ENCODE measurements around the gene ADAM17.
"Not testable (repeated sequence)": the region's sequence is repeated elsewhere in the genome, so short reads cannot be mapped to it uniquely, and the experiment has no call there.

ADAM17 gene

GRCh38 chr2:9590641-9591040 lies 35.0 kb upstream of the ADAM17 start:
- H3K4me3 ChIP-seq (ENCODE audit: low read length), result no peak overlapping the region
- H4K20me1 ChIP-seq (ENCODE audit: insufficient read depth, low read length), result 0 out of 2 replicates have a peak, but pooled peaks cover 7% of the 10 kb centered on the region
- H3K9me3 ChIP-seq (replicated peaks; ENCODE audit: insufficient read depth, low read length), result no peaks in the 10 kb centered on the region
- no peak overlapping the region for H3K27ac ChIP-seq (ENCODE audit: low read length)
- no peak overlapping the region for H2AFZ ChIP-seq (ENCODE audit: low read length)
- no peak for TF ChIP-seq EZH2 (optimal IDR thresholded peaks at IDR 0.05; ENCODE audit: low read depth, low read length)
- TF ChIP-seq CTCF (IDR thresholded peaks at IDR 0.05; ENCODE audit: low read length), result no peak
- TF ChIP-seq EZH2phosphoT487 (IDR thresholded peaks at IDR 0.05; ENCODE audit: low read length), result no peak
- no peak overlapping the region for H3K4me2 ChIP-seq (ENCODE audit: low read depth, low read length)
- no peak for DNase-seq
- no peaks in the 10 kb centered on the region; the same call in 1 of the 2 replicates for H3K36me3 ChIP-seq (replicated peaks; ENCODE audit: insufficient read depth, low read length)
- H3K9me2 ChIP-seq (replicated peaks; ENCODE audit: insufficient read depth, low read length), result no peaks in the 10 kb centered on the region
- H3F3A ChIP-seq (ENCODE audit: insufficient read depth, low read length), result 0 out of 2 replicates have a peak, but pooled peaks cover 3% of the 10 kb centered on the region
- H3K79me2 ChIP-seq (ENCODE audit: low read length), result peaks cover 81% of the 10 kb centered on the region
- no peaks in the 10 kb centered on the region for H3K27me3 ChIP-seq (replicated peaks; ENCODE audit: insufficient read depth, low read length)
- no peak overlapping the region for H3K9ac ChIP-seq (ENCODE audit: low read length)
- no peaks in the 10 kb centered on the region for H3K4me1 ChIP-seq (ENCODE audit: low read length)

- H3F3A ChIP-seq (ENCODE audit: insufficient read depth, low read length), result no peaks in the 10 kb centered on the region
- no peaks in the 10 kb centered on the region for H3K9me2 ChIP-seq (replicated peaks; ENCODE audit: insufficient read depth, low read length)
- TF ChIP-seq EZH2 (optimal IDR thresholded peaks at IDR 0.05; ENCODE audit: low read depth, low read length) (no peak), EZH2phosphoT487 (IDR thresholded peaks at IDR 0.05; ENCODE audit: low read length) (no peak), CTCF (IDR thresholded peaks at IDR 0.05; ENCODE audit: low read length) (no peak)
- H3K27ac ChIP-seq (ENCODE audit: low read length), result no peak overlapping the region
- H4K20me1 ChIP-seq (ENCODE audit: insufficient read depth, low read length), result no peaks in the 10 kb centered on the region
- H3K9ac ChIP-seq (ENCODE audit: low read length), result no peak overlapping the region
- H2AFZ ChIP-seq (ENCODE audit: low read length), result no peak overlapping the region
- H3K4me2 ChIP-seq (ENCODE audit: low read depth, low read length), result no peak overlapping the region
- no peaks in the 10 kb centered on the region for H3K27me3 ChIP-seq (replicated peaks; ENCODE audit: insufficient read depth, low read length)
- H3K4me1 ChIP-seq (ENCODE audit: low read length), result no peaks in the 10 kb centered on the region
- no peaks in the 10 kb centered on the region; the same call in 1 of the 2 replicates for H3K36me3 ChIP-seq (replicated peaks; ENCODE audit: insufficient read depth, low read length)
- DNase-seq, result no peak
- H3K79me2 ChIP-seq (ENCODE audit: low read length), result peaks cover 43% of the 10 kb centered on the region
- no peaks in the 10 kb centered on the region for H3K9me3 ChIP-seq (replicated peaks; ENCODE audit: insufficient read depth, low read length)
- H3K4me3 ChIP-seq (ENCODE audit: low read length), result no peak overlapping the region
Observed at GRCh38 chr2:9586465-9586864, 30.8 kb upstream of the ADAM17 start.

- Histone ChIP-seq H3K4me2 (ENCODE audit: low read depth, low read length) (no peak overlapping the region), H3K4me1 (ENCODE audit: low read length) (no peaks in the 10 kb centered on the region), H3K4me3 (ENCODE audit: low read length) (no peak overlapping the region), H4K20me1 (ENCODE audit: insufficient read depth, low read length) (no peaks in the 10 kb centered on the region), H3K9ac (ENCODE audit: low read length) (no peak overlapping the region), H3F3A (ENCODE audit: insufficient read depth, low read length) (no peaks in the 10 kb centered on the region), H3K9me2 (replicated peaks; ENCODE audit: insufficient read depth, low read length) (no peaks in the 10 kb centered on the region), H3K9me3 (replicated peaks; ENCODE audit: insufficient read depth, low read length) (no peaks in the 10 kb centered on the region), H3K27ac (ENCODE audit: low read length) (no peak overlapping the region), H3K79me2 (ENCODE audit: low read length) (peaks cover 33% of the 10 kb centered on the region), H3K27me3 (replicated peaks; ENCODE audit: insufficient read depth, low read length) (no peaks in the 10 kb centered on the region), H3K36me3 (replicated peaks; ENCODE audit: insufficient read depth, low read length) (no peaks in the 10 kb centered on the region; the same call in 1 of the 2 replicates), H2AFZ (ENCODE audit: low read length) (no peak overlapping the region)
- no peak for DNase-seq
- TF ChIP-seq CTCF (IDR thresholded peaks at IDR 0.05; ENCODE audit: low read length) (no peak), EZH2phosphoT487 (IDR thresholded peaks at IDR 0.05; ENCODE audit: low read length) (no peak), EZH2 (optimal IDR thresholded peaks at IDR 0.05; ENCODE audit: low read depth, low read length) (no peak)
Observed at GRCh38 chr2:9585486-9585885, 29.9 kb upstream of the ADAM17 start.

GRCh38 chr2:9584902-9585301 lies 29.3 kb upstream of the ADAM17 start:
- H3K9me2 ChIP-seq (replicated peaks; ENCODE audit: insufficient read depth, low read length); H3K27me3 ChIP-seq (replicated peaks; ENCODE audit: insufficient read depth, low read length); H2AFZ ChIP-seq (ENCODE audit: low read length); H3K4me2 ChIP-seq (ENCODE audit: low read depth, low read length); DNase-seq; H3K36me3 ChIP-seq (replicated peaks; ENCODE audit: insufficient read depth, low read length); H3K4me3 ChIP-seq (ENCODE audit: low read length); H3K27ac ChIP-seq (ENCODE audit: low read length); H3K4me1 ChIP-seq (ENCODE audit: low read length); H3K9me3 ChIP-seq (replicated peaks; ENCODE audit: insufficient read depth, low read length); H3K9ac ChIP-seq (ENCODE audit: low read length); H3F3A ChIP-seq (ENCODE audit: insufficient read depth, low read length); H4K20me1 ChIP-seq (ENCODE audit: insufficient read depth, low read length): not testable (repeated sequence)
- H3K79me2 ChIP-seq (ENCODE audit: low read length), result peaks cover 27% of the 10 kb centered on the region

All from MM.1S (cell line).